ENCODE results near the gene PRR14L. TPM values are rescaled to one million over a fixed set of nuclear protein-coding genes. Genes with fewer than 3 reads are reported as not detected.

The PRR14L gene
- total RNA-seq, 1 donor from 2014 or later = 48.2 TPM

DNA sequence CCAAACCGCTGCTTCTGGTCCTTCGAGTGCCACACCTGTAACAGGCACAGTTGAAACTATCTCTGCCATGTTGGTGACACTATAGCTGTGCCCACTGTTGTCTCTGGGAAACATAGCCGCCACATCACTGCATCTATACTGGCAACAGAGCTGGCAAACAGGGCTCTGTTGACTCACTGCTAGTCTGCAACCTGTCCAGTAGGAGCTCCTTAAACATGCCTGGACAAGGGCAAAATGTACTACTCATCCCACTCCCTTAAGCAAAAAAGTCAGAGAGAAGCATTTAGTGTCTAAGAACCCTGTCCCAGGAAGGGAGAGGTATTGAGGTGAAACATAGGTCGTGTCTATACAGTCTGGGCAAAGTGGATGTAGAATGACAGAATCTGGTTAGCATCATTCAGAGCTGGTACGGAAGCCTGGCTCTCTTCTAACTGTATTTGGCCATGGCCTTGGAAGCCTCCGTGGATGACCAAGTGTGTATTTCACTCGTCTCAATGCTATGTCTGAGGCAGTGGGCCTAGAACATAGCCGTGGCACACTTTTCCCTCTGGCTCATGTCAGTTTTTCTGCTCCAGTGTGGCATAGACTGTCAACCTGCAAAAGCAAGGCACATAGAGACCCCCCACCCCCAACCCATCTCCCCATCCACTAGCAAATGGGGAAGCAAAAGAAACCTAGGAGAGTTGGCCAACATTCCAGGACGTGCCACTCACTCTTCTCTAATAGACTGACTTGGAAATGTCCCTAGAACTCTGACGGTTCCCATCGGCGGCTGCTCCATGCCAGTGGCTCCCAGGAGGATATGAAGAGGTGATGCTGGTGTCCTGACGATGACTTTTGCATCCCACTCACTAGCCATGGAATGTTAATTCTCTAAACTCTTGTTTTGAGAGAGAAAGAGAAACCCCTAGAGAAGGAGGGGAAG, 66.5 kb downstream of the PRR14L start:
- H3K4me1 Mint-ChIP-seq (ENCODE audit: unreplicated experiment) = peaks cover 24% of the 10 kb centered on the region
- TF ChIP-seq, protein P1, sequence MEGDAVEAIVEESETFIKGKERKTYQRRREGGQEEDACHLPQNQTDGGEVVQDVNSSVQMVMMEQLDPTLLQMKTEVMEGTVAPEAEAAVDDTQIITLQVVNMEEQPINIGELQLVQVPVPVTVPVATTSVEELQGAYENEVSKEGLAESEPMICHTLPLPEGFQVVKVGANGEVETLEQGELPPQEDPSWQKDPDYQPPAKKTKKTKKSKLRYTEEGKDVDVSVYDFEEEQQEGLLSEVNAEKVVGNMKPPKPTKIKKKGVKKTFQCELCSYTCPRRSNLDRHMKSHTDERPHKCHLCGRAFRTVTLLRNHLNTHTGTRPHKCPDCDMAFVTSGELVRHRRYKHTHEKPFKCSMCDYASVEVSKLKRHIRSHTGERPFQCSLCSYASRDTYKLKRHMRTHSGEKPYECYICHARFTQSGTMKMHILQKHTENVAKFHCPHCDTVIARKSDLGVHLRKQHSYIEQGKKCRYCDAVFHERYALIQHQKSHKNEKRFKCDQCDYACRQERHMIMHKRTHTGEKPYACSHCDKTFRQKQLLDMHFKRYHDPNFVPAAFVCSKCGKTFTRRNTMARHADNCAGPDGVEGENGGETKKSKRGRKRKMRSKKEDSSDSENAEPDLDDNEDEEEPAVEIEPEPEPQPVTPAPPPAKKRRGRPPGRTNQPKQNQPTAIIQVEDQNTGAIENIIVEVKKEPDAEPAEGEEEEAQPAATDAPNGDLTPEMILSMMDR (IDR thresholded peaks at IDR 0.05) = no peak
- no peak overlapping the region for H3K4me3 Mint-ChIP-seq (ENCODE audit: unreplicated experiment)
- no peak overlapping the region for H3K27ac Mint-ChIP-seq (ENCODE audit: unreplicated experiment)
- no peak for DNase-seq (ENCODE audit: extremely low spot score, unreplicated experiment)
- no peaks in the 10 kb centered on the region for H3K9me3 Mint-ChIP-seq (ENCODE audit: unreplicated experiment)
- no peaks in the 10 kb centered on the region for H3K27me3 Mint-ChIP-seq (ENCODE audit: unreplicated experiment)
- H3K36me3 Mint-ChIP-seq (ENCODE audit: unreplicated experiment) = peaks cover 26% of the 10 kb centered on the region

DNA sequence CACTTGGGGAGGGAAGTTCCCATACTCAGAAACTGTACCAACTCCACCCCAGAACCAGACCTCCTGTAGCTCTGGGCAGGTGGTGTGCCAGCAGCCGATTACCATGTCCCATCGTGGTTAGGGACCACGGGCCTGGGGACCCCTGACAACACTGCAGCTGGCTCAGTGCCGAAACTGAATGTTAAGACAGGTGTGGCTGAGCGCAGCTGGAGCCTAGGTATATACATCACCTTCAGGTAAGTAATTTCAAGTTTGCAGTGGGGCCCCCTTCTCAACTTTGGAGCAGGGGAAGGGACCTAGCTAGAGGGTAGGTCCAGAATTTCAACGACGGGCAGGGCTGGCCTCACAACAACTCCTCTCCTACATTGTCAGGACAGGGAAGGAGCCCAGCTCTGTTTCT, 67.2 kb downstream of the PRR14L start:
- Mint-ChIP-seq H3K9me3 (ENCODE audit: unreplicated experiment) (no peaks in the 10 kb centered on the region), H3K36me3 (ENCODE audit: unreplicated experiment) (peaks cover 23% of the 10 kb centered on the region), H3K27me3 (ENCODE audit: unreplicated experiment) (no peaks in the 10 kb centered on the region), H3K4me3 (ENCODE audit: unreplicated experiment) (no peak overlapping the region), H3K4me1 (ENCODE audit: unreplicated experiment) (peaks cover 24% of the 10 kb centered on the region), H3K27ac (ENCODE audit: unreplicated experiment) (no peak overlapping the region)
- TF ChIP-seq, protein P1 (IDR thresholded peaks at IDR 0.05) = no peak
- no peak for DNase-seq (ENCODE audit: extremely low spot score, unreplicated experiment)

DNA sequence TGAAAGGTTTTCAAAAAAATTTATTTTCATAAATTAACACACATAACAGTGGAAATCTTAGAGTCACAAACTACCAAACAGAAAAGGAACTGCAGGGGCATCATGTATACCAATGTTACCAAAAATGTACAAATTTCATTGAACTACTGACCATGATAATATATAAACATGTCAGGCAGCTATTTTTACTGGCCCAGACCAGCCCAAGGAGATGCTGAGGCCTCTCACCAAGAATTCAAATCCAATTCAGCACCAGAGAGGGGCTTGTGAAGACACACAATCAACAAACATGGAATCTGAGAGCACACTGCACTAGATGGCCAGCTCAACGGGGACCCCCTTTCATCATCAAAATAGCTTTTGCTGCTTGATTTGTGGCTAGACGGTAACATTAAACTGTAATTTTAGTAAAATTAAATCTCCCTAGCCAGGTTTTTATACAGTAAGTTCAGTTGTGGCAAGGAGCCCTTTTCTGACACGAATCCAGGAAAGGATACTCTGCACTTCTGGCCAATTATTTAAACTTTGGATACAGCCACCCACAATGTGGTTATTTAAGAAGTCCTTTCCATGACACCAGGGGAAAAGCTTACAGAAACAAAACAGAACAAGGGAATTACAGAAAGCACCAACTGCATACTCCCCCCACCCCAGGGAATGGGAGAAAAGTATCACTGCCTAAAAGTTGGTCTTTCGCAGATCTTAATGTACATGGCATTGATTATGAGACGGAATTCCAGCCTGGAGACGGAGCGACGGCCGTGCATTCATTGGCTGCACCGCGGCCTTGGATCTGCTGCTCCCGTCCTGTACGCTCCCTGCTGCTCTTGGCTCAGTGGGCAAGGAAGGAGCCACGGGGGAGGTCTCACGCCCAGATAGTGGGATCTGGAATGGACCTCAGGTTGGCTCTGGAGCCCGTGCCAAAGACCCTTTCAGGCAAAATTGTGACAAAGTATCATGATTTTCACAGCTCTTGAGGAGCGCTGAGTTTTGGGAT, 68.3 kb downstream of the PRR14L start:
- no peak for DNase-seq (ENCODE audit: extremely low spot score, unreplicated experiment)

DNA sequence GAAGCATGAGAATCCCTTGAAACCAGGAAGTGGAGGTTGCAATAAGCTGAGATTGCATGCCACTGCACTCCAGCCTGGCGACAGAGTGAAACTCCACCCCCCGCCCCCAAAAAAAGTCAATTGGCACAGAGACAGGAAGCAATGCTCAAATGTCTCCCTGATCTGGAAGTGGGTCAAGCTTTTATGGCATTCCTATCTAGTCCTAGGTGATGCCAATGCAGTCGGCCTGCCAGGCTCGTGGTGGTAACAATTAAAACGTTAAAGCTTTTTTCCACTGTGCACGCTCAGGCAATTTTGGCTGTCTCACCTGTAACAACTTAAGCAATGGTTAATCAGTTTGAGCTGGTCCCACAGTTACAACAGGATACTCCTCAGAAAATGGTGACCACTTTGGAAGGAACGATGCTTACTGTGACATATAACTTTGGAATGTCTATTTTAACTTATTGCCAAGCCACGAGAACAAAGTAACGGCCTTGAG, 69.0 kb downstream of the PRR14L start:
- peaks cover 30% of the 10 kb centered on the region for H3K4me1 Mint-ChIP-seq (ENCODE audit: unreplicated experiment)
- DNase-seq (ENCODE audit: extremely low spot score, unreplicated experiment) = no peak

More for the DNA sequence above, 68.3 kb downstream of the PRR14L start:
- peak overlapping the region; percentile 57 for H3K27ac Mint-ChIP-seq (ENCODE audit: unreplicated experiment)
- peaks cover 20% of the 10 kb centered on the region for H3K36me3 Mint-ChIP-seq (ENCODE audit: unreplicated experiment)
- no peaks in the 10 kb centered on the region for H3K27me3 Mint-ChIP-seq (ENCODE audit: unreplicated experiment)
- H3K4me1 Mint-ChIP-seq (ENCODE audit: unreplicated experiment) = peaks cover 26% of the 10 kb centered on the region
- no peak overlapping the region for H3K4me3 Mint-ChIP-seq (ENCODE audit: unreplicated experiment)
- H3K9me3 Mint-ChIP-seq (ENCODE audit: unreplicated experiment) = no peaks in the 10 kb centered on the region
- TF ChIP-seq, protein P1 (IDR thresholded peaks at IDR 0.05) = no peak

More for the DNA sequence above, 69.0 kb downstream of the PRR14L start:
- no peak overlapping the region for H3K4me3 Mint-ChIP-seq (ENCODE audit: unreplicated experiment)
- TF ChIP-seq, protein P1 (IDR thresholded peaks at IDR 0.05) = no peak
- H3K36me3 Mint-ChIP-seq (ENCODE audit: unreplicated experiment) = peaks cover 18% of the 10 kb centered on the region
- H3K27ac Mint-ChIP-seq (ENCODE audit: unreplicated experiment) = no peak overlapping the region
- H3K27me3 Mint-ChIP-seq (ENCODE audit: unreplicated experiment) = no peaks in the 10 kb centered on the region
- no peaks in the 10 kb centered on the region for H3K9me3 Mint-ChIP-seq (ENCODE audit: unreplicated experiment)

Measured in osteocyte (in vitro differentiated cells).